ENCODE measurements around the gene YPEL1. TPM values are rescaled to one million over a fixed set of nuclear protein-coding genes. Genes with fewer than 3 reads are reported as not detected.
"Not testable (repeated sequence)": the region's sequence is repeated elsewhere in the genome, so short reads cannot be mapped to it uniquely, and the experiment has no call there.

The YPEL1 gene
- total RNA-seq, 4 donors from 2014 or later: 0.53 to 8.5 (median 3.0) TPM

GRCh38 chr22:21681566-21682370, 53.8 kb downstream of the YPEL1 start:
- no peak for DNase-seq
- H3K27me3 ChIP-seq: no peaks in the 10 kb centered on the region
- no peak overlapping the region for H3K27ac ChIP-seq
- H3K36me3 ChIP-seq: peaks cover 10 to 95% (median 27%) of the 10 kb centered on the region in 3 donors
- no peak for TF ChIP-seq POLR2A (IDR thresholded peaks at IDR 0.05)
- TF ChIP-seq, protein P1, sequence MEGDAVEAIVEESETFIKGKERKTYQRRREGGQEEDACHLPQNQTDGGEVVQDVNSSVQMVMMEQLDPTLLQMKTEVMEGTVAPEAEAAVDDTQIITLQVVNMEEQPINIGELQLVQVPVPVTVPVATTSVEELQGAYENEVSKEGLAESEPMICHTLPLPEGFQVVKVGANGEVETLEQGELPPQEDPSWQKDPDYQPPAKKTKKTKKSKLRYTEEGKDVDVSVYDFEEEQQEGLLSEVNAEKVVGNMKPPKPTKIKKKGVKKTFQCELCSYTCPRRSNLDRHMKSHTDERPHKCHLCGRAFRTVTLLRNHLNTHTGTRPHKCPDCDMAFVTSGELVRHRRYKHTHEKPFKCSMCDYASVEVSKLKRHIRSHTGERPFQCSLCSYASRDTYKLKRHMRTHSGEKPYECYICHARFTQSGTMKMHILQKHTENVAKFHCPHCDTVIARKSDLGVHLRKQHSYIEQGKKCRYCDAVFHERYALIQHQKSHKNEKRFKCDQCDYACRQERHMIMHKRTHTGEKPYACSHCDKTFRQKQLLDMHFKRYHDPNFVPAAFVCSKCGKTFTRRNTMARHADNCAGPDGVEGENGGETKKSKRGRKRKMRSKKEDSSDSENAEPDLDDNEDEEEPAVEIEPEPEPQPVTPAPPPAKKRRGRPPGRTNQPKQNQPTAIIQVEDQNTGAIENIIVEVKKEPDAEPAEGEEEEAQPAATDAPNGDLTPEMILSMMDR (IDR thresholded peaks at IDR 0.05): no peak
- 63 to 72% methylated on average over 6 to 13 of the region's 24 CpGs for WGBS, 2 donors
- no peaks in the 10 kb centered on the region for H3K9me3 ChIP-seq
- H3K4me3 ChIP-seq: no peak overlapping the region
- intact Hi-C loops (cut with DNase I): no loop called here
- no peaks in the 10 kb centered on the region for H3K4me1 ChIP-seq

- 83 to 84% methylated on average over 10 of the region's 21 CpGs for WGBS, 2 donors
- H3K4me3 ChIP-seq: no peak overlapping the region
- DNase-seq: no peak
- H3K27ac ChIP-seq: no peak overlapping the region
- no peak for TF ChIP-seq POLR2A (IDR thresholded peaks at IDR 0.05)
- TF ChIP-seq, protein P1 (IDR thresholded peaks at IDR 0.05): no peak
- intact Hi-C loops (cut with DNase I): no loop called here
- H3K4me1 ChIP-seq: no peaks in the 10 kb centered on the region
- H3K9me3 ChIP-seq: no peaks in the 10 kb centered on the region
- peaks cover 10 to 93% (median 24%) of the 10 kb centered on the region in 3 donors for H3K36me3 ChIP-seq
- no peaks in the 10 kb centered on the region for H3K27me3 ChIP-seq
Measured at GRCh38 chr22:21680830-21681565, 54.6 kb downstream of the YPEL1 start.

- no peak overlapping the region for H3K27ac ChIP-seq
- TF ChIP-seq, protein P1 (IDR thresholded peaks at IDR 0.05): no peak
- TF ChIP-seq POLR2A (IDR thresholded peaks at IDR 0.05): no peak
- no peaks in the 10 kb centered on the region for H3K9me3 ChIP-seq
- 82% methylated on average over 4 of the region's 4 CpGs for WGBS, 2 donors
- H3K36me3 ChIP-seq: peaks cover 10 to 93% (median 23%) of the 10 kb centered on the region in 3 donors
- intact Hi-C loops (cut with DNase I): no loop called here
- H3K4me1 ChIP-seq: no peaks in the 10 kb centered on the region
- no peak overlapping the region for H3K4me3 ChIP-seq
- no peaks in the 10 kb centered on the region for H3K27me3 ChIP-seq
- DNase-seq: no peak
Measured at GRCh38 chr22:21679383-21679782, 56.2 kb downstream of the YPEL1 start.

- H3K27me3 ChIP-seq; H3K9me3 ChIP-seq; intact Hi-C loops (cut with DNase I); DNase-seq; H3K4me1 ChIP-seq; H3K4me3 ChIP-seq; H3K27ac ChIP-seq: not testable (repeated sequence)
- 93 to 95% methylated on average over 9 to 12 of the region's 12 CpGs for WGBS, 2 donors
- peaks cover 10 to 93% (median 29%) of the 10 kb centered on the region in 3 donors for H3K36me3 ChIP-seq
Measured at GRCh38 chr22:21678842-21679241, 56.8 kb downstream of the YPEL1 start.

GRCh38 chr22:21677606-21678443, 57.8 kb downstream of the YPEL1 start:
- Histone ChIP-seq H3K36me3 (peaks cover 11 to 93% (median 27%) of the 10 kb centered on the region in 3 donors), H3K9me3 (no peaks in the 10 kb centered on the region), H3K4me1 (peaks cover 0 to 14% (median 0%) of the 10 kb centered on the region in 3 donors), H3K27ac (no peak overlapping the region), H3K27me3 (no peaks in the 10 kb centered on the region), H3K4me3 (no peak overlapping the region)
- no peak for DNase-seq
- 89 to 90% methylated on average over 10 to 13 of the region's 15 CpGs for WGBS, 2 donors
- TF ChIP-seq POLR2A (IDR thresholded peaks at IDR 0.05): no peak
- TF ChIP-seq, protein P1 (IDR thresholded peaks at IDR 0.05): no peak
- intact Hi-C loops (cut with DNase I): no loop called here

All from esophagus squamous epithelium (tissue), 5 donors.